SK-N-SH (cell line): Measurements from ENCODE around the gene PTGDS. TPM values are rescaled to one million over a fixed set of nuclear protein-coding genes. Genes with fewer than 3 reads are reported as not detected.

Experiments
- CTCF ChIA-PET: fragments of 300-600, 350-600 bp; formaldehyde crosslinking; extraction: SDS; loops from one replicate; lab custom pipeline; 2021; lab: Yijun Ruan, JAX
- POLR2A ChIA-PET: fragments of 350-600 bp; sonication (Branson Sonifier 250); formaldehyde crosslinking; extraction: SDS; loops from one replicate; lab custom pipeline; 2020; ENCODE audit warnings: antibody characterized with exemption, inconsistent platforms; lab: Yijun Ruan, JAX
- DNase-seq: peaks from one replicate; pipeline ENCODE4 v3.0.0; 2012
- H2AFZ ChIP-seq: fragments of 200-600 bp; sonication (generic); 2 replicates; pipeline ENCODE4 v1.8.1; 2016; ENCODE audit warnings: antibody characterized with exemption, mild to moderate bottlenecking, low read depth
- H3F3A ChIP-seq: fragments of 200-600 bp; sonication (generic); replicated peaks from 2 replicates; pipeline ENCODE3; 2016; ENCODE audit warnings: antibody characterized with exemption, mild to moderate bottlenecking; ENCODE audit not compliant: insufficient read depth
- H3K27ac ChIP-seq, 2 experiments: fragments of 200-500 bp in 1 of 2; fragments of 200-600 bp in 1 of 2; sonication (Bioruptor generic) in 1 of 2; sonication (generic), shearing (Covaris generic) in 1 of 2; 2 replicates each; pipeline versions ENCODE4 v1.5.1 to v1.6.1; 2014 to 2016; ENCODE audit warnings: low read depth in 2 of 2, inconsistent platforms in 1 of 2, low read length in 1 of 2, mild to moderate bottlenecking in 1 of 2, mixed read lengths in 1 of 2
- H3K27me3 ChIP-seq: fragments of 200-600 bp; sonication (generic), shearing (Covaris generic); 2 replicates; pipeline ENCODE4 v1.6.1; 2016; ENCODE audit warnings: mixed run types; ENCODE audit not compliant: insufficient read depth
- H3K36me3 ChIP-seq, 2 experiments: fragments of 200-500 bp in 1 of 2; fragments of 200-600 bp in 1 of 2; sonication (Bioruptor generic) in 1 of 2; sonication (generic) in 1 of 2; replicated peaks in 1 of 2; 2 replicates each; pipeline versions ENCODE3 to v1.5.1; 2014 to 2016; ENCODE audit warnings: low read length in 1 of 2, mild to moderate bottlenecking in 1 of 2; ENCODE audit not compliant: insufficient read depth in 2 of 2, control insufficient read depth in 1 of 2
- H3K4me1 ChIP-seq, 2 experiments: fragments of 200-500 bp in 1 of 2; fragments of 200-600 bp in 1 of 2; sonication (Bioruptor generic) in 1 of 2; sonication (generic), shearing (Covaris generic) in 1 of 2; 2 replicates each; pipeline versions ENCODE4 v1.5.1 to v1.6.1; 2014 to 2016; ENCODE audit warnings: low read depth in 1 of 2, low read length in 1 of 2, mixed run types in 1 of 2; ENCODE audit not compliant: insufficient read depth in 2 of 2, control insufficient read depth in 1 of 2
- H3K4me2 ChIP-seq: fragments of 200-600 bp; sonication (generic), shearing (Covaris generic); 2 replicates; pipeline ENCODE4 v1.6.1; 2017; ENCODE audit warnings: mixed run types
- H3K4me3 ChIP-seq, 2 experiments: fragments of 200-500 bp in 1 of 2; fragments of 200-600 bp in 1 of 2; sonication (Bioruptor generic) in 1 of 2; sonication (generic), shearing (Covaris generic) in 1 of 2; 2 replicates each; pipeline versions ENCODE4 v1.5.1 to v1.8.1; 2014 to 2016; ENCODE audit warnings: low read depth in 2 of 2, inconsistent platforms in 1 of 2, low read length in 1 of 2, mild to moderate bottlenecking in 1 of 2, mixed read lengths in 1 of 2, moderate library complexity in 1 of 2
- H3K79me2 ChIP-seq: fragments of 200-600 bp; sonication (generic); 2 replicates; pipeline ENCODE4 v1.8.1; 2017; ENCODE audit warnings: mild to moderate bottlenecking; ENCODE audit not compliant: insufficient read depth
- H3K9ac ChIP-seq: fragments of 200-600 bp; sonication (generic); 2 replicates; pipeline ENCODE4 v1.6.1; 2017; ENCODE audit warnings: mixed run types
- H3K9me2 ChIP-seq: fragments of 200-600 bp; sonication (generic); 2 replicates; pipeline ENCODE4 v1.6.1; 2017; ENCODE audit warnings: mixed run types
- H3K9me3 ChIP-seq: fragments of 200-600 bp; sonication (generic); 2 replicates; pipeline ENCODE4 v1.6.1; 2017; ENCODE audit warnings: mixed run types, mild to moderate bottlenecking, moderate library complexity
- H4K20me1 ChIP-seq: fragments of 200-600 bp; sonication (generic); 2 replicates; pipeline ENCODE4 v1.6.1; 2017; ENCODE audit warnings: mild to moderate bottlenecking, mixed run types; ENCODE audit not compliant: insufficient read depth
- CTCF ChIP-seq: fragments of 200-600 bp; sonication (generic); IDR thresholded peaks from 2 replicates; pipeline ENCODE4 v1.6.1; 2017; ENCODE audit warnings: antibody characterized with exemption, mild to moderate bottlenecking, moderate library complexity
- ELF1 ChIP-seq: IDR thresholded peaks from 2 replicates; pipeline ENCODE4 v1.4.0; 2012
- EP300 ChIP-seq, 2 experiments: IDR thresholded peaks; 2 replicates each; pipeline versions ENCODE4 v1.4.0 to v1.6.1; 2012; ENCODE audit warnings: borderline replicate concordance in 1 of 2, low read depth in 1 of 2, low read length in 1 of 2
- FOXJ3 ChIP-seq: sonication (generic); formaldehyde crosslinking; IDR thresholded peaks from 2 replicates; pipeline ENCODE4 v1.5.1; 2020; ENCODE audit warnings: mild to moderate bottlenecking, missing genetic modification reagents
- GABPA ChIP-seq: IDR thresholded peaks from 2 replicates; pipeline ENCODE4 v1.4.0; 2012; ENCODE audit warnings: low read depth, mild to moderate bottlenecking
- GATA2 ChIP-seq: sonication (generic); formaldehyde crosslinking; IDR thresholded peaks from 2 replicates; pipeline ENCODE4 v1.5.0; 2020; ENCODE audit warnings: mild to moderate bottlenecking, missing genetic modification reagents
- MAX ChIP-seq: IDR thresholded peaks from 2 replicates; pipeline ENCODE4 v1.4.0; 2012; ENCODE audit warnings: low read depth
- MXI1 ChIP-seq: IDR thresholded peaks from 2 replicates; pipeline ENCODE4 v1.6.1; 2012; ENCODE audit warnings: mild to moderate bottlenecking, low read depth, low read length, improper control_type of control experiment
- POLR2AphosphoS5 ChIP-seq: IDR thresholded peaks from 2 replicates; pipeline ENCODE4 v1.6.1; 2012; ENCODE audit warnings: low read depth, low read length
- REST ChIP-seq: IDR thresholded peaks from 2 replicates; pipeline ENCODE4 v1.6.1; 2012; ENCODE audit warnings: mild to moderate bottlenecking, low read depth, low read length, moderate library complexity
- TAF1 ChIP-seq: IDR thresholded peaks from 2 replicates; pipeline ENCODE4 v1.6.1; 2012; ENCODE audit warnings: low read depth, mild to moderate bottlenecking, low read length, moderate library complexity, borderline replicate concordance
- TEAD4 ChIP-seq: IDR thresholded peaks from 2 replicates; pipeline ENCODE4 v1.4.0; 2012; ENCODE audit warnings: mild to moderate bottlenecking, borderline replicate concordance; ENCODE audit not compliant: insufficient read depth
- USF2 ChIP-seq: fragments of 150-350 bp; IDR thresholded peaks from 2 replicates; pipeline ENCODE4 v1.6.1; 2017; ENCODE audit warnings: antibody characterized with exemption, low read length, low read depth, borderline replicate concordance
- WGBS: methylation state at CpG from one replicate; pipeline ENCODE4 v1.1.6; 2017; ENCODE audit warnings: low lambda C conversion rate; 5-methylcytosine and 5-hydroxymethylcytosine counted together
- polyA plus RNA-seq, 3 experiments: library from polyadenylated mRNA; depleted of rRNA; stranded (reverse); fragments of >200 nt; gene quantifications; 2 replicates each; pipeline ENCODE4 v1.2.3, GENCODE V29; 2012

Gene PTGDS
- polyA plus RNA-seq, 1 of the 3 experiments (the other 2 are of a cell fraction) = not detected

GRCh38 chr9:136962163-136962562, 15.1 kb upstream of the PTGDS start:
- H3K9me3 ChIP-seq = no peaks in the 10 kb centered on the region
- H3K4me2 ChIP-seq = no peak overlapping the region
- ChIA-PET CTCF (interaction anchor here (1.0 to 1.6 kb wide), 2 partner anchors 9 to 18 kb away, joined by 4 to 6 read pairs; partner anchors contain the start of genes C8G and FBXW5), POLR2A (interaction anchor here (0.6 kb wide), 1 partner anchor 8 kb away, joined by 4 read pairs; no protein-coding TSS in a partner anchor)
- no peak overlapping the region for H3K4me3 ChIP-seq
- H3K27ac ChIP-seq = no peak overlapping the region
- H2AFZ ChIP-seq = no peak overlapping the region
- no peaks in the 10 kb centered on the region for H3K36me3 ChIP-seq
- 87% methylated on average over 9 of the region's 9 CpGs for WGBS
- no peaks in the 10 kb centered on the region for H3K27me3 ChIP-seq
- DNase-seq = no peak
- peaks cover 0 to 8% of the 10 kb centered on the region in 2 experiments; a peak in 1 of 4 replicates for H3K4me1 ChIP-seq
- TF ChIP-seq MAX (no peak), ELF1 (no peak), FOXJ3 (CRISPR knock-in tag) (no peak), REST (no peak), USF2 (no peak), GATA2 (no peak), TEAD4 (no peak), CTCF (no peak), POLR2AphosphoS5 (no peak), MXI1 (no peak), TAF1 (no peak), GABPA (no peak), EP300 (IDR thresholded peaks at IDR 0.05; ENCODE audit: borderline replicate concordance in 1 of 2, low read depth in 1 of 2, low read length in 1 of 2) (no peak)
- no peaks in the 10 kb centered on the region for H3K9me2 ChIP-seq
- no peaks in the 10 kb centered on the region for H4K20me1 ChIP-seq
- H3F3A ChIP-seq = no peaks in the 10 kb centered on the region
- H3K79me2 ChIP-seq = no peaks in the 10 kb centered on the region
- no peak overlapping the region for H3K9ac ChIP-seq
